NCI-H2081 treated with DMSO at 0.1 percent for 48 hours (cell line): ENCODE results near the gene SPANXN4.

ENCODE experiments used
- DNase-seq: peaks from one replicate; lab custom pipeline; 2025; lab: John Stamatoyannopoulos, UW

SPANXN4 gene, protein sequence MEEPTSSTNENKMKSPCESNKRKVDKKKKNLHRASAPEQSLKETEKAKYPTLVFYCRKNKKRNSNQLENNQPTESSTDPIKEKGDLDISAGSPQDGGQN

DNA sequence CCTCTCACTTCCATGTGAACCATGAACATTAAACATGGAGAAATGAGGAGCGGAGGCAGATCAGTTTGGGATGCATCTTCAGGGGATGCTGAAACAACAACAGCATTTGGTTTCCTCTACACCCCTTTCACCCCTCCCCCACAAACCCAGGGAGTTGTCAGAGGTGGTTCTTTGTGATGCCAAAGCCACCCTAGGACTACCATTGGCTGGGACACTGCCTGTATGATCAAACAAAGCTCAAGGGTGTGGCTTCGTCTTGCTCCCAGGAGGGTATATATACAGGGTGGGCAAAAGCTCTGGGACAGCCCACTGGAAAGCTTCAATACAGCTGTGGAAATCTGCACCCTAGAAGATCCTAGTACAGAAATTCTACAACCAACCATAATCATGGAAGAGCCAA lies at the start of gene SPANXN4:
SPANXN4 (plus strand) TSS at position 301 of the 400 bp plus-strand sequence; CDS start at position 388, 87 bp downstream.
- DNase-seq: no peak

DNA sequence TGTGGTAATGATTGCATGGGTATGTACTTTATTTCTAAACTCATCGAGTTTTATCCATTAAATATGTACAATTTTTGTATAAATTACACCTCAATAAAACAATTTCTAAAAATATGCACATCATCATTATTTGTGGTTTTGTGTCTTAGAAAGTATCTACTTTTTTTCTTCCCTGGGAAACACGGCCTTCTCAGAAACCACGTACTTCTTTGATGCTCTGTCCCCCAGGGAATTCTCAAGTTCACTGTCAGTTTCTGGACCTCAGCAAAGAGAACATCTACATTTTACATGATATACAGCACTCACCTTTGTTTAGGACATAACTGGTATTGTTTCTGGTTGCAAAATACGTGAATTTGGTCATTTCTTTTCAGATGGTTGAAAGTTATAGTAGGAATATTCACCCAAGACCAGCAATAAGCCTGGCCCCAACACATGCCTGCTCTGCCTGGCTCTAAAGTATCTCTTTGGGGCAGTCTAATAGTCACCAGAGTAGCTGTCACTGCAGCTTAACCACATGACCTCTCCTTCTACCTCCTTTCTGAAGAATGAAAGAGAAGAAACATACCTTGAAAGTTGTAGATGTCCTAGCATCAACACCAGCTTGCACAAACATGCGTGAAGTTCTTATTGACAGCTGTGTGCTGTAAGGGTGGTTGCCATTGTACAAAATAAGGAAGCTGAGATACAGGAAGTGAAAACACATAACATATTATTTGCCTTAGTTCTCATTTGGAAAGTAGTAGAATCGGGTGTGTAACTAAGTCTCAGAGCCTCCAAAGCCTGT lies 48.4 kb upstream of the SPANXN4 start:
- DNase-seq: no peak

DNA sequence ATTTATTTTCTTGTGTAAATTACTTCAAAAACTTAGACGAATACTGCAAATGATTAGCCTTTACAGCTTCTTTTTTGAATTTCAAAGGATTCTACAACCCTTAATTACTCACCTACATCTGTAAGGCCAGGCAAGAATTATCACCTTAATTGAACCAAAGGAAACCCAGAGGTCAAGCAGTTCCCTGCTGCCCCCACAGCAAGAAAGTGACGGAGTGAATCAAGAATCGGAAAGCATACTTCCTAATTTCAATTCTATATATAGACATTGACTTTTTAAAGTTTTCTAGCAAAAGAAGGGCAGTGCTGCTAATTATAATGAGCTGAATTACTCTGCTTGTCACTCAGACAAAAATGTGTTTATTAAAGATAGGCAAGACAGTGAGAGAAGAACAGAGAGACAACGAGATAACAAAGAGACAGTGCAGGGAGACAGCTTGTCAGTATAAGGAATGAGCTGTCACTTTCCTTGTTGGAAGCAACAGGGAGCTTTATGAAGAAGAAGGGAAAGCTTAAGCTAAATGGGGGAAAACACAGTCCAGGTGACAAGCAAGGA lies 47.5 kb upstream of the SPANXN4 start:
- DNase-seq: no peak

DNA sequence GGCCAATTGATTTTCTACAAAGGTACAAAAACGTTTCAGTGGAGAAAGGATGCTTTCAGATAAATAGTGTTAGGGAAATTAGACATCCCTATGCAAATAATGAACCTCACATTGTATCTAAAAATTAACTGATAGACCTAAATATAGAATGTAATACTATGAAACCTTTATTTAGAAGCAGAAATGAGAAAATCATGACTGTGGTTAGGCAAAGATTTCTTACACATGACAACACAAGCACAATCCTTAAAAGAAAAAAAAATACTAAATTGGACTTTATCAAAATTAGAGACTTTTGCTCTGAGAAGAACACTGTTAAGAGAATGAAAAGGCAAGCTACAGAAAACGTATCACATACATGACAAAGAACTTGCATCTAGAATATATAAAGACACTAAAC lies 43.0 kb upstream of the SPANXN4 start:
- no peak for DNase-seq

DNA sequence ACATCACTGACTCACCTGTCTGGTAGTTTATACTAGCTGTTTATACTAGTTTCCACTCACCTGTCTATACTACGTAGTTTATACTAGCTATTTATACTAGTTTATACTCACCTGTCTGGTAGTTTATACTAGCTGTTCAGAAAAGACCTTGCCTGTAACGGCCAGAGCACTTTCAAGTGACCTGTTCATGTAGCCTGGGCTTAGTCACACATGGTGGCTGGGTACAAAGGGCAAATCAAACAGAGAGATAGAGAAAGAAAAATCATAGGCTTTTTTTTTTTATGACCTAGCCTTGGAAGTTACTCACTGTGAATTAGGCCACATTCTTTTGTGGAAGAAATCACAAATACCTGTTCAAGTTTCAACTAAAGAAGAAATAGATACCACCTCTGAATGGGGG lies 30.7 kb upstream of the SPANXN4 start:
- DNase-seq: no peak

DNA sequence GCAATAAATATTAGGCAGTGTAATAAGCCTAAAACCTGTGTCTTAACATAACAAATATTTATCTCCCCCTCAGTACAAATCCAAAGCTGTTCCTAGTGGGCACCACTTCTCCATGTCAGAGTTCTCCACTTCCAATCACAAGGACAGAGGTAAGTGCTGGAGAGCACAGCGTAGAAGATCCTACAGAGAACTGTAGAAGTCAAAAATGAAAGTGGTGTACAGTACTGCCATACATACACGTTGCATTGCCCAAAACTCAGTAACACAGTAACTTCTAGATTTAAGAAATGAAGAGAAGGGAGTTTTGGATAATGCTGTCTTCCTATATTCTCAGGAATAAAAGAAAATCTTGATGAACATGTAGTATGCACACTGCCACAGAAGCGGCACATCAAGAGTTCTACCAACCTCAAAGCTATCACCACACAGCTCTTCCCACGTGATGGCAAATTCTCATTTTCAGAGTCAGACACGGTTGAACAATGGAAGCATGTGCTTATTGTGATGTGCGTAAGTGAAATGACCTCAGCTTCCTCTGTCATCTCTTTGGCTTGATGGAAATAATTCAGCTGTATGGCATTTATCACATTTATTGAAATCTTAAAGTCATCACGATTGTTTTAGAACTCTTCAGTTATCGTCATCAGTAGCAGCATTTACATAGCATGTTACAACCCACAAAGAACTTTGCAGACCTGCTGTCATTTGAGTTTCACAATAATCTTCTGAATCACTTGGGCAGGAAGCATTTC lies 27.1 kb upstream of the SPANXN4 start:
- DNase-seq: no peak

DNA sequence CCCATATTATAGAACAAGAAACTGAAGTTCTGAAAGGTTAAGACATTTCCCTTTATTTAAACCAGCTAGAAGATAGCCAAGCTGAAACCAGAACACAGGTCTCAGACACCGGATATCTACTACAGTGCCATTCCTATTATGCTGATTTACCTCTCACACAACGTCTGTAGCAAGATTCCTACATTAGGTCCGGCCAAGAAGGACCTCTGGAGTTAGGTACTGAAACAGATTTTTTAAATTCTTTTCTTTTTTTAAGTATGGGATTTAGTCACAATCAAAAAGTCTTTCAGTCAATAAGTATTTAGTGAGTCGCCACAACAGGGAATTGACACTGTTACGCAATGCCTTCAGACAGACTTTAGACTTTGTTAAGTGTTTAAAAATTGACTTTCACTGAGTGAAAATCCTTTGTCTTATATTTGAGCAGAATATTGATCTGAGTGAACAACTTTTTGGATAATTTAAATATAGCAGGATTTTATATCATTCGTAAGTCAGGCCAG lies 26.5 kb upstream of the SPANXN4 start:
- no peak for DNase-seq

DNA sequence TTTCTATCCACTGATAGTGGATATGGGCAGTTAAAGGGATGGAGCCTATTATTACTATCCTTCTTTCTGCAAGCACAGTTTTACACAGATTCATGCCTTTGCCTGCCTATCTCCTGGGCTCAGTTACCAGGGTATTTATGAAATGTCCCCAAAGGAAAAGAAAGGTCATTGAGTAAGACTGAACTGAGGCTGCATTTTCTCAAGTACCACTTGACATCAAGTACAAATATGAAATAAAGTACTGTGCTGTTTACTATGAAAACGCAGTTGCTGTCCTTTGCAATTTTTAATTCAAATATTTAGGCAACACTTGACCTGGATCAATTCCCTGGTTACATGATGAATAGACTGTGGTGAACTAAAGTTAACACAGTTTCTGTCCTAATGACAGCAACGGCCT lies 23.5 kb upstream of the SPANXN4 start:
- DNase-seq: no peak

DNA sequence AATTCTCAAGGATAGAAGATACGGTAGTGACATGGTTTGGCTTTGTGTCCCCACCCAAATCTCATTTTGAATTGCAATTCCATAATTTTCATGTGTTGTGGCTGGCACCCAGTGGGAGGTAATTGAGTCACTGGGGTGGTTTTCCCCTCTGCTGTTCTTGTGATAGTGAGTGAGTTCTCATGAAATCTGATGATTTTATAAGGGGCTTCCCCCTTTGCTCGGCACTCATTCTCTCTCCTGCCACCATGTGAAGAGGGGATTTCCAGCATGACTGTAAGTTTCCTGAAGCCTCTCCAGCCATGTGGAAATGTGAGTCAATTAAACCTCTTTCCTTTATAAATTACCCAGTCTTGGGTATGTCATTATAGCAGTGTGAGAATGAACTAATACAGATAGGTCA lies 8.5 kb upstream of the SPANXN4 start:
- no peak for DNase-seq

DNA sequence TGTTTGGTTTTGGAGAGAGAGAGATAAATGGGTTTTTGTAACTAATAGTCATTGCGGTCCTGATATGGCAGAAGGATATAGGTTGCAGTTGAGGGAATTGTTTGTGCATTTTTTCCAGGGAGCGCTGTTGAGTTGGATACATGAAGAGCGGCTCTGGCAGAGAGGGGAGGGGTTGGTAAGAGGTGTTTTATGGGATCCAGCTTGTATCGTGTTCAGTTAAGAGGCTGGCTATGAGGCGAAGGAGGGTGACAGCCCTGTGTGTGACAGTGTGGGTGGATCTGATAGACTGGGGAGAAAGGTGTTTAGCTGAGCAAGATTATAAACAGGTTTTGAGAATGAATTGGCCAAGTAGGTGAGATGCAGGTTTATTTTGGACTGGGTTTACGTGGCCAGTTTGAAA lies 1.5 kb downstream of the SPANXN4 start:
- DNase-seq: no peak

DNA sequence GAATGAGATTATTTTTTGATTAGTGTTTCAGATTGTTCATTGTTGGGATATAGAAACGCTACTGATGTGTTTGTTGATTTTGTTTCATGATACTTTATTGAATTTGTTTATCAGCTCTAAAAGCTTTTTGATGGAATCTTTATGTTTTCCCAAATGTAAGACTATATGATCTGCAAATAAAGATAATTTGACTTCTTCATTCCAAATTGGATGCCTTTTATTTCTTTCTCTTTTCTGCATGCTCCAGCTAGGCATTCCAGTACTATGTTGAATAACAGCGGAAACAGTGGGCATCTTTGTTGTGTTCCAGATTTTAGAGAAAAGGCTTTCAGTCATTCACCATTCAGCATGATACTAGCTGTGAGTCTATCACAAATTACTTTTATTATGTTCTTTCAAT lies 21.8 kb downstream of the SPANXN4 start:
- DNase-seq: no peak

DNA sequence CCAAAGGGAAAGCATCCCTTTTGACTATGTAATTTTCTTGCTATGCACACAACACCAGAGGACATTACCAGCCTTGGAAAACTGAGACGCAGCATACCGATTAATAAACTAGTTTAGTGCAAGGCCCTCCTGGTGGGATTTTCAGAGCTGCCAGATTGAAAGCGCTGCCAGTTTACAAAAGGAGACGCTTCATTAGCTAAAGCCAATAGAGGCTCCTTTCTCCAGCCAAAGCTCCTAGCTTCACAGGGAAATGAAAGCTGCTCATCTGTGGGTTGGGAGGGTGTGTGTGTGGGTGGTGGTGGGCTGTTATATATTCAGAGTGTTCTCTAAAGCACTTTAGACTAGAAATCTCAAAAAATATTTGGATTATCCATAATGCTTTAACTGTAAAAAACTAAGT lies 32.4 kb downstream of the SPANXN4 start:
- DNase-seq: peak; percentile 68

DNA sequence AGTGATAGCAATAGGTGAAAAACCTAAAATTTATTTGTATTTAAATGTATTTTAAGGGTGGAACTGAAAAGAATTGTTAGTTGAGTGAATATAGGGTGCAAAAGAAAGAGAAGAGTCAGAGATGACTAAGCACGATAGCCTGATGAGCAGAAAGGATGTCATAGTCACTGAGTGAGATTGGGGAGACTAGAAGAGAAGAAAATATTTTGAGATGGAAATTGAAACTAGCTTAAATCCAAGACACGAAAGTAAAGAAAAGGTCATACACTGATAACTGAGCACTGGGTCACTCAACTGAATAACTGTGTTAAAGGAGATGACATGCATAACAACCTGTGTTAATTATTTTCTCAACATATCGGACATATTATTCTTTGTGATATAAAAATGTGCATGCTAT lies 55.5 kb downstream of the SPANXN4 start:
- no peak for DNase-seq

DNA sequence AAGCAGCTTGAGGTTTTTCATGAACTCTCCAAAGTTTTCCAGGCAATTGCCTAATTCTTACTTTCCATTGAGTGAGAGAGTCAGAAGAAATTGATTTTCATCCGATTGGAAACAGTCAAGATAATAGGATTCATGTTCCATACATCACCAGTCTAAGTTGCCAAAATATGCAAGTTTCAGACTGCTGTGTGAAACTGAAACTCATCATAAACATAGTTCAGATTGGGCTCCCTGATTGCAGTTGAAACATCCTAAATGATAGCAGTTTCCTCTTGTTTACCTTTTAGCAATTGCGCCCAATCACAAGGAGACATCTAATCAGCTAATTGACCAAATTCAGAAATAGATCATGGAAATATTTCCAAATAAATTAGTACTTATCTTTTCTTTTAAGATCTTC lies 56.8 kb downstream of the SPANXN4 start:
- DNase-seq: no peak
